Breast epithelium (tissue), 3 donors: ENCODE measurements around the gene NOS1AP.

Experiments
- POLR2A ChIP-seq: fragments of 450-650 bp; IDR thresholded peaks from one replicate; pipeline ENCODE4 v1.6.1; 2016; ENCODE audit warnings: antibody characterized with exemption, mild to moderate bottlenecking, moderate library complexity
- TF ChIP-seq, protein P1 (sequence below), 3 donors: fragments of 450-650 bp; IDR thresholded peaks; one replicate each; pipeline ENCODE4 v1.5.1; 2016 to 2017; ENCODE audit warnings: antibody characterized with exemption in 3 of 3, mild to moderate bottlenecking in 3 of 3, moderate library complexity in 3 of 3

DNA sequence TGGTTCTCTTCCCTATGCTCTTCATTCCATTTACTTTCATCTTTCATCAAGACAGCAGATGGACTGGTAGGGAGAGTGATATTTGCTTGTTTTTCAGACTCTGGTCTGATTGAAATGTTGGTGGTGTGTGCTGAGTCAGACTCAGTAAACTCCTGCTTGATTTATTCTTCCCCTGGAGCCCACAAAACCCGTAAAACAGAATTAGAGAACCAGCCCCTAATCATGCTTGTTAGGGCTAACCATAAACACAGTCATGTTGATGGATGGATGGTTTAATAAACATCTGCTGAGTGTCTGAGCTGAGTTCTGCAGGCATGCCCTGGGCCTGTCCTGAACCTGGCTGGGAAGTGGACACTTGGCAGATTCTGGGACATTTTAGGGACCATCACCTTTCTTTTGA, 24.8 kb downstream of the NOS1AP start:
- TF ChIP-seq POLR2A = no peak
- TF ChIP-seq, protein P1, sequence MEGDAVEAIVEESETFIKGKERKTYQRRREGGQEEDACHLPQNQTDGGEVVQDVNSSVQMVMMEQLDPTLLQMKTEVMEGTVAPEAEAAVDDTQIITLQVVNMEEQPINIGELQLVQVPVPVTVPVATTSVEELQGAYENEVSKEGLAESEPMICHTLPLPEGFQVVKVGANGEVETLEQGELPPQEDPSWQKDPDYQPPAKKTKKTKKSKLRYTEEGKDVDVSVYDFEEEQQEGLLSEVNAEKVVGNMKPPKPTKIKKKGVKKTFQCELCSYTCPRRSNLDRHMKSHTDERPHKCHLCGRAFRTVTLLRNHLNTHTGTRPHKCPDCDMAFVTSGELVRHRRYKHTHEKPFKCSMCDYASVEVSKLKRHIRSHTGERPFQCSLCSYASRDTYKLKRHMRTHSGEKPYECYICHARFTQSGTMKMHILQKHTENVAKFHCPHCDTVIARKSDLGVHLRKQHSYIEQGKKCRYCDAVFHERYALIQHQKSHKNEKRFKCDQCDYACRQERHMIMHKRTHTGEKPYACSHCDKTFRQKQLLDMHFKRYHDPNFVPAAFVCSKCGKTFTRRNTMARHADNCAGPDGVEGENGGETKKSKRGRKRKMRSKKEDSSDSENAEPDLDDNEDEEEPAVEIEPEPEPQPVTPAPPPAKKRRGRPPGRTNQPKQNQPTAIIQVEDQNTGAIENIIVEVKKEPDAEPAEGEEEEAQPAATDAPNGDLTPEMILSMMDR (IDR thresholded peaks at IDR 0.05) = no peak
